HG02885 (cell line): ENCODE data around the gene RPP30.

Source experiments
- ATAC-seq: cut with Tn5 transposase; IDR thresholded peaks from one replicate; pipeline ENCODE4 v1.9.1; 2021; ENCODE audit warnings: mild to moderate bottlenecking; ENCODE audit not compliant: unreplicated experiment, poor library complexity

The RPP30 gene

DNA sequence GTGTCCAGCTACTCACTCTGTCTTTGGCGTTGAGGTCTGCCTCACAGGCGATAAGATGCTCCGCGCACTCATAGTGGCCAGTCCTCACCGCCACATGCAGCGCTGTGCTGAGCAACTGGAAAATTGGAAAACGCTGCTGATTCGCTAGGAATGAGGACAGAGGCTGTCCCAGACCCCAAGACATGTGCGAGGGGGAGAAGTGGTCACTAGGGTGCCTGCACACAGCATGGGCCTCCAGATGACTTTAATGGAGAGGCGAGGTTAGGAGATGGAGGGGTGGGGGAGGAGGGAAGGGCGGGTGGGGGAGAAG is 43.9 kb downstream of the RPP30 start:
- ATAC-seq: no peak

DNA sequence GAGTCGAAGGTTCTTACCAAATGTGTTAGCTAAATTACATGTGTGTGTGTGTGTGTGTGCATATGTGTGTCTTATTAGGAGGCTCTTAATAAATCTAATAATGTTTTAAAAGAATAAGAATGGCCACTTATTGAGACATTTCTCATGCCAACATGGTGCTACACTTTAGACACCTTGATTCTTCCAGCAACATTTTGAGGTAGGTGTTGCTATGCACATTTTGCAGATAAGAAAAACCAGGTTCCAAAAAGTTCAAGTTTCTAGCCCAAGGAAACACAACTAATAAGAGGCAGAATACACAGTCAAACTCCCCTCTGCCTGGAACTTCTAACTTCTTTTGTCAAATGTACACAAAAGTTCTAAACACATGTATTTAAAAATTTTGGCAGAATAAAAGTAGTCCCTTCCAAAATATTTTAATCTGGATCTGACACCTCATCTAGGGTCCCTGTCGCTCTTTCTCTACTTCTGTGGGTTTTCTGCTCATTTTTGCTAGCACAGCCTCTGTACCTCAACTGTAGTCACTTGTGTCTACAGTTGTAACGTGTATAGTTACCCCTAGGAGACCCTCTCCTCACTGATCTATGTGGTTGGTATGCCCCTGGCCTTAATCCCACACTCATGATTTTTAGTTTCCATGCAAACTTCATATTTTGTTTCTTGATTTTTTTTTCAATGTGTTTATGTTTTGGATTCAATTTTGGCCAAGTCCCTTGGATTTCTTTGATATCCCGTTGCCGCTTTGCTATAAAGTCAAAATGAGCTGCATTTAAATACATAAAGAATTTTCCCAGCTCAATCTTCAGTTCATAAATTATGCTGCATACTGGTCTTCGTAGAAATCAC is 44.8 kb downstream of the RPP30 start:
- ATAC-seq: no peak

DNA sequence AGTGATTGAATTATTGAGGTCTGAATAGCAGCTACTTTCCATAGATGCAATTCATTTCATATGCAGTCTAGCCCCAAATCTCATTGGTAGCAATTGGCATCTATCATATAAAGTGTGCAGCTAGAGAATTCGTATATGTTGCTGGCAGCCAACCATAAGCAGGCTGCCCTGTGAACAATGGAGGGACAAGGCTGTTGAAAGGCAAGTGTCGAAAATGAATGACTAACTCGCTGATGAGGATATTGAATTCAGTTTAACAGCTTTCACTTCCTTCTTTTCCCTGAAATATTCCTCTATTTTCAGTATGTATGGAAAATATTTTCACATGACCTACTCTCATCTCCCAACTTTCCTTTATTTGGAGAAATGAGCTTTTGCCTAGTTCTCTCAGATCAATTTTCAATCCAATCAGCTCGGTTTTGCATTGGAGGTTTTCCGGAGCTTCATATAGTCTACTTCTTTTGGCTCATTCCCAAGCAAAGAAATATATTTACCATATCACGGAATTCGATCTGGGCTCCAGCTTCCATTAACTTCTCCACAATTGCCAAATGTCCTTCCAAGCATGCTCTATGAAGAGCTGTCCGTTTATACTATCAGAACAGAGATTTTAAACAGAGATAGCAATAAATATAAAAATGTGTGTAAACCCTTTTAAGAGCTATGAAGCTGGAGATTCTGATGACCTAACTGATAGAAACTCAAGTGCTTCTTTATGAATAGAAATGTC is 45.6 kb downstream of the RPP30 start:
- ATAC-seq: no peak

DNA sequence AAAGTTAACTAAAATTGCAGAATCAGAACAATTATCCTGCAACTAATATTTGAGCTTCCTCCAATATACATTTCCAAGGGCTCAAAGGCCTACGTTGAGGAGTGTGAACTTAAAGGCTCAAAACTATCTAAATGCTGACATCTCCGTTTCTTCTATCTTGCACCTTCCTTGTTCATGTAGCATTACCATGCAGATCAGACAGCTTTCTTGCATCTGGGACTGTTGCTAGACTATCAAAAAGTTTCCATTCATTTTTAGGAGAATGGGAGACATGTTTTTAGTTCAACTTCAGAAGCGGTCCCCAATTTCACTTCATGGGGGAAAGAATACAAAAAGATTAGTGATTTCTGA is 46.2 kb downstream of the RPP30 start:
- no peak for ATAC-seq

DNA sequence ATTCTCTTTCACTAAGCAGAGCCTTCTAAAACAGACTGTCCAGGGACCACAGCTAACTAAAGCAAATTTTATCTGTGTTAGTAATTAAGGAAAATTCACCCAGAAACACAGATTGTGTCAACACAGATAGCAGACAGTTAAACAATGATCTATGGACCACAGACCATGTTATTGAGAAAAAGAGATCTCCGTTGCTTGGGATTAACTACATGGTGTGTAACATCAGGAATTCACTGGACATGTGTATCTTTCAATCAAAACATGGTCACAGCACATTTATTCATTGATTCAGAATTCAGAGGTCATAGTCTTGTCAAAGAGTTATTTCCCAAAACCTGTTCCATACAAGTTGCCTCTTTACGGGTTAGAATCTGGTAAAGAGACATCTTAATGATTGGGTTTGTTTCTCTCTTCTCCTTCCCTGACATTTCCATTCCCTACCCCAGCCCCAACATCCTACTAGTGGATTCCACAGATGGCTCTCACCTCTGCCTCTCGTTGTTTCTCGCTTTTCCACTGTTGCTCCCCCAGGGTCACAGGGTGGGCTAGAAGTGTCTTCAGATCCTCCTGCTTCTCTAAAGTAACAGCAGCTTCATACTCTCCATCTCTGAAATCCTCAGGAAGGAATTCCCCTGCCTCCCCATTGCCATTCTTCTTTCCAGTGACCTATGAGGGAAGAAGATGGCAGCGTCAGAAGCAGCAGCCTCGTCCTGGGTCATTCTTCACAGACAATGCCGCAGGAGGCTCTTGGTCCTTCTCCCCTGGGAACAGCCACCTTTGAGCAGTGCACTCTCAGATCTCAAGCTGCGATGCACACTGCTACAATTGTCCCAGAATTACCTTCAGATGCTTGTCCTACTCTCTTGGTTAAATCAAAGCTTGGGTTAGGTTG is 48.2 kb downstream of the RPP30 start:
- ATAC-seq: no peak

DNA sequence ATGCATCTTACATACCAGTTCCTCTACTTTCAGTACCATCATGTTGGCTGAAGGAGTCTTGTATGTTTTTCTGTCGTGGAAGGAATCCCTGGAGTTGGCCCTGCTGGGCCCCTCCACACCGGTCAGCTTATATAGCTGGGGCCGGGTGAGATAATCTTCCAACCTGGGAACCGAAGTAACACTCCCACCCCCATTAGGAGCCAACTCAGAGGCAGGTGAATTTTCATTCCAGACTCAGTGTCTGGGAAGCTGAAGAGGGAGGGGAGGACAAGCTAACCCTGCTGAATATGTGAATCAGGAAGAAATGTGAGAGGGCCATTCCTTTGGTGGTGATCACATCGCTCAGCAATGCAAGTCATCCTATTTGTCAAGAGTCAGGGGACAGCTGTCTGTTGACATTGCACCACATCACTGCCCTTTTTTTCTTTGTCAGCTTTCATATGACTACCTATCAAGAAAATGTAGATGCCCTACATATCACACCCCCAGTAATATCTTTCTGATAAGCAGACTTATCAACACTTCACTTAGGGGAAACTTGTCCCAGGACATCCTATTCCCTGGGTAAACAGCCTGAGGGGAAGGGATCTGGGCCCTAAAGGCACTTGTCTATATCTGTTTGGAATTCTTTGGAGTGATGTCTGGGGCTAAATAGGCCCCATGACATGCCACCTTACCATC is 49.4 kb downstream of the RPP30 start, which contains the start of gene ANKRD1:
Gene ANKRD1 (minus strand): TSS at position 102 of the 681 bp plus-strand sequence. CDS start 60 bp downstream, at position 42.
- ATAC-seq: no peak

DNA sequence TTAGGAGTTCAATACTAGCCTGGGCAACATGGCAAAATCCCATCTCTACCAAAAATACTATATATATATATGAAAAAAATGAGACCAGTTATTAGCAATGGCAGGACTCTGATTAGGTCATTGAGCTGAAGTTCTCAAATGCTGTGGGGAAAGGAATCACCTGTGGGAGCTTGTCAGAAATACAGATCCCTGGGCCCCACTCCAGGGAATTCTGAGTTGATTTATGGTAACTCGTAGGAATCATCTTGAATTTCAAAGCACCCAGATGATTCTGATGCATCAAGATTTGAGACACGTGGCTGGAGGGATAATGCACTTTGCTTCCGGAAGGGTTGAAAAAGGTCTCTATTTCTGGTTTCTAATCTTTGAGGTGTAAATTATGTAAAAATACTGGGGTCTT is 50.1 kb downstream of the RPP30 start:
- ATAC-seq: no peak

DNA sequence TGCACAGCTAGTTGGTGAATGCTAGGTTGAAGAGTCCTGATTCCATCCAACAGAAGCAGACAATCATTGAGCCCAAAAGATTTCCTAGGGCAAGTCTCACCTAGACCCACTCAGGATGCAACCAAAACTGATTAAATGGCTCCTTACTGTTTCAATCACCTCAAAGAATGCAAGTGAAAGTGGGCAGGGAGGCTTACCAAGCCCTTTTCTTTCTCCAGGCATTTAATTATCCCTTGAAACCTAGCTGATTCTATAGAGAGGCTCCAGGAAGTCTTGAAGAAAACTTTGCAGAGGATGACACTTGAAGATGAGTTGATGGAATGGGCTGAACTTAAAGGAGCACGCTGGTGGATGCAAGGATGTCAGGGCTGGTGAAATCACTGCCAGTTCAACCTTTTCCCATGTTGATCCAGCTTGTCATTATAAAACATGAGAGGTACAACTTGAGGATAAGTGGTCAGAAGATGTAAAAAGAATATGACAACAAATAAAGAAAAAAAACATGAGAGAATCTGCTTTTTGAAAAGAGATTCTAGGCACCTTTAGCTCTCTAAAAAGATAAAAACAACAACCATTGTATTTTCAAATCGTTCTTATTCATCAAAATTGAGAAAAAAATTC is 51.4 kb downstream of the RPP30 start:
- no peak for ATAC-seq

DNA sequence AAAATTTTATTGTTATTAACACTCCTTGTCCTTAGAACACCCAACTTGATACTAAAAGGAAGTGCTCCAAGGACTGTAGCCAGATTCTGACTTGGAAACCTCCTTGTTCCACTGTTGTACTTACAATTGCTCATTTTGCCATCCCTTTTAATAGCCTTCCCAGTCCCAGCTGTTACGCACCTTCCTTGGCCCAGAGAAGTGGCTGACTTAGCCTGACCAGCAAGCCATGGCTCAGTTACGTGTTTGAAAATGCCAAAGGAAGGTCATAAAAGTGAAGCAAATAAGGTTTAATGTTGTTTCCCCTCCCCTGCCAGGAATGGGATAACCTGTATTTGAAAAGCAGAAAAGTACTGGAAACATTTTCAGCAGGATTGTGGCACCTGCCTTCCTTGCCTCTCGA is 52.8 kb downstream of the RPP30 start:
- ATAC-seq: no peak

DNA sequence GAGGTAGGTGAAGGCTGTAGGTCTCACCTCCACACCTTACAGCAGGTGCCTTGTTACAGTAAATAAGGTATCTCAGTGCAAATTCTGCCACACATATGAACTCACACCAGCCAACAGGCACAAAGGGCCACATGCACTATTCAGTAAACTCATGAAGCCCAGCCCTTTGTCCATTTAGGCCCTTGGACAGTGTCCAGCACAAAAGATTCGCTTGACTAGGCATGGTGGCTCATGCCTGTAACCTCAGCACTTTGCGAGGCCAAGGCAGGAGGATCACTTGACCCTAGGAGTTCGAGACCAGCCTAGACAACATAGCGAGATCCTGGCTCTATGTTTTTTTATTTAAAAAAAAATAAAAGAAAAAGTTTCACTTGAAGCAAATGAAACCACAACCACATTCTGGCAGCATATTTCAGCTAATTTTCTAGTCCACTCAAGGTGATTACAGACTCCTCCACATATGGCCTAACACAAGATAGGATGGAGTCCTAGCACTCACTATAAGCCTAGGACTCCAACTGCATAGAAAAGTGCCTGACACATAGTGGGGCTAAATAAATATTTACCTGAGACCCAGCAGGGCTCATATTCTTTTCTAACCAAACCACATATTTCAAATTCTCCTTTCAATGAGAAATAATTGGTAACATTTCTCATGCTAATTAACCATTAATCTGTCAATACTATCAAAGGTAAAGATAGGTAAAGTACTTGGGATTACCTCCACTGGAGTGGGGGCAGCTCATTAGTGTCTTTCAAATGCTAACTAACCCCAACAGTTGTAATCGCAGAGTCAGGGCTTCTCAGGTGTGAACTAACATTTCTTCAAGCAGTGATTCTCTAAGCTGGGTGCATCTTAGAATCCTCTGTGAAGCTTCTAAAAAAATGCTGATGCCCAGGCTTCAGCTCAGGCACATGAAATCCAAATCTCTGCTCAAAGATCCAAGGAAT is 53.6 kb downstream of the RPP30 start:
- ATAC-seq: no peak

DNA sequence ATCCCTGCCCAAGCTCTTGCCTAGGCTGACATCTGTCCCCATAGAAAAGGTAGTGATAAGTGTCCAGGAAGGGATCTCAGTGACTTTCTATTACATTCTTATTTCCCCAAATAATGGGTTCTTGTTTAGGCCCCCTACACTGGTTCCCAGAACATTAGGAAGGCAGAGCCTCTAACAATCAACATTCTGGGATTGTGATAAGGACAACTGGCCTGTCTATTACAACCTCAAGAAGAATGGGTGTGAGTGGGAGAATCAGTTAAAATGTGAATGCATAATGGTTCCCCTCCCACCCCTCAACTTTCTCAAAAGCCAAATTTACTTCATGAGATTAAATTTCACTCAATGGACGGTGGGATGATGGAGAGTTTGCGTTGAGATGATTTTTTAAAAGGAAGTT is 55.5 kb downstream of the RPP30 start:
- ATAC-seq: no peak

DNA sequence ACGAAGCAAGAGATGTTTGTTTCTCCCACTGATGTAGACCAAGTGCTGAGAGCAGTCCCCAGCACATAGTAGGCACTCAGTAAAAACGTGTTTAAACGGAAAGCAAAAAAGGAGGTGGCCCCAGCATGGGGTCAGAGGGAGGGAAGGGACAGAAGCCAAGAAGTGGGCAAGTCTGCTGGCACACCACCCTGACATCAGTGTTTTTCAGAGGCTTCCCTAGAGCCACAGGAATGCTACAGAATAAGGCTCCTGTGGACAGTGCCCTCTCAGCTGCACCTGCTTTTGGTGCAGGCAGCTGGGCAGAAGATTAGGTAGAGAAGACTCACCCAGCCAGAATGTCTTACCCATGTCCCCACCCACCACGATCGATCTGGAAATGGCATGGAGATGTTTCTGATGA is 57.4 kb downstream of the RPP30 start:
- ATAC-seq: no peak

DNA sequence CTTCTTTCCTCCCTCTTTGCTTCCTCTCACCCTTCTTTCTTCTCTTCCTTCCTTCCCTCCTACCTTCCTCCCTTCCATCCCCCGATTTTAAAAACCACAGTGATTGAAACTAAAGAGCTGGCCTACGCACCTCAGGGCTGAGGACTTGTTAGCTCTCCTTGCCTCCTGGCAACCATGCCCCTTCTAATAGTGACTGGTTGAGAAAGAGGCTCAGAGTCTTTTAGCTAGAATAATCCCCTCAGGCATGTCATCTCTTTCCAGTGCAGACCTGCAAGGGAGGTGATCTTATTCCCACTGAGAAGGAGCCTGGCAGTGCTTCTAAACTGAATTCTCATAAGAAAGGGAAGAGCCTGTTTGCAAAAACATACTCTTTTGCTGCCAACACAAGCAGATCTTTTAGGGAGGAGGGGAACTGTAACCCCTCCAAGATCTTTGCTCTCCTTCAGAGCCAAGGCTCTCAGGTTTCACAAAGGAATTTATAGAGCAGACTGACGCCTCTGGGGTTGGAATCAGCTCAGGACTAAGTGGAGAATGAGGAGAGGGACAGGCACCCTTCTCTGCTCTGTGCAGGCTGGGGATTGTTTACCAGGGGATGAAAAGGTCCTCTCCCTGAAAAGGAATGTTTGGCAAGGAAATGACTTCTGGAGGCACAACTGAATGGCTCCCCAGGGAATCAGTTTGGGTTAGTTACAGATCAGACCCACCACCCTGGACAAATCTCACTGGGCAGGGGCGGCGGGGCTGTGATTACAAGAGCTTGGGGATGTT is 58.5 kb downstream of the RPP30 start:
- no peak for ATAC-seq

DNA sequence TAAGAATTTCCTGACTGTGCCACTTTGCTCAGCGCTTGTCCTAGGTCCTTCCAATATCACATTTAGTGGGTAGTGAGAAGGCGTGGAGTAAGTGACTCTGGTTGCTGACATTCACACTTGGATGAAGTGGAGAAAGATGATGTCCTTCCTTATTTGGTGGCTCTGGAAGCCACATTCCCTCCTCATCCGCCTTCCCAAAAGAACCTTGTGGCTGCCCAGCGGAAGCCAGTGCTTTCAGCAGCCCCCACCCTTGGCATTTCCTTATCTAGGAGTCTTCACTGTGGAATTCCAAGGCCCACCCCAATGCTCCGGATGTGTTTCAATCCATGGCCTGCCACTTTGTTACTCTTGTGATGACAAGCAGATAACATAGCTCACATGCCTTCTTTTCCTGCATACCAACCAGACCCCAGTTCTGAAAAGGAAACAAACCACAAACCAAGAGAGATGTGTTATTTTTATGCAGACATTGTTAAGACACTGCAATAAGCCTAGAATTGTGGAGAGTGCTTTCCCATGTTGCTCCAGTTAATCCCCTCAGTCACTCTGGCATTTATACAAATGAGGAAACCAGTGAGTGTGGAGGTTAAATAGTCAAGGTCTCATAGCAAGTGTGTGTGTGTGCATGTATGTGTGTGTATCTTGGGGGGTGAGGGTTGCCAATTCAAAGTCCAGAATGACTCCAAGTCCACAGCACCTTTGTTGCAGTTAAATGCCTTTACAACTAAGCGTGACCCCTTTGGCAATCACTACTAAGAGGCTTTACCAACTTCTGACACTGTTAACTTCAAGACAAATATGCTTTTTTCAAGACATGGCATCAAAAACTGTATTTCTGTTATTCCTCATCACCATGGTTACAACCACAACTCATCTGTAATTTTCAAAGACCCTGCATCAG is 59.4 kb downstream of the RPP30 start:
- ATAC-seq: no peak

DNA sequence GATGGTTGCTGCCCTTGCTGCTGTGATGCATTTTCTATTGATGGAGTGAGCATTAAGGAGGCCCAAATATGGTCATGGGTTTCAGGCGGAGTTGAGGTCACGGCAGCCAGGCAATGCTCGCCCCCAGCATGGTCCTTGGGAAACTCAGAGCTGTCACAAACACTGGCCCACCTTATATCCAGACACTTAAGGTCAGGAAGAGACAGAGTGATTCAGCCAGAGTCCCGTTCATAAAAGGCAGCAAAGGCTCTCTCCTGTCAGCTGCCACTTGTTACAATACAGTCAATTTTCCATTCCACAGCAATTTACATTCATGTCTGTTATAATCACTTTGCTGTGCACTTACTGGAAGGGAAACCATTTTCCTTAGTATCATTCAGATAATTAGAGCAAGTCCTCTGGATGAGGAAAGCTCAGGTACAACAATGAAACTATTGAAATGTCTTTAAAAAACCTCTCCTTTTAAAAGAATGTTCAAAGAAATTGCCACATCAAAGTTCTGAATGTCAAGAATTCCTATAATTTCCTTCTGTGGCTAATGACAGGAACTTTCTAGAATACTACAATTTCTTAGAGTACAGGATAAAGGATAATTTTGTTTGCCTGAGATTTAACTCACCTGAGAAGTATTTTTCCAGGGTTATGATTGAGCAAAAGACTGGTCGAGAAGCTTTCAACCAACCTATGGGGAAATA is 64.0 kb downstream of the RPP30 start:
- no peak for ATAC-seq

DNA sequence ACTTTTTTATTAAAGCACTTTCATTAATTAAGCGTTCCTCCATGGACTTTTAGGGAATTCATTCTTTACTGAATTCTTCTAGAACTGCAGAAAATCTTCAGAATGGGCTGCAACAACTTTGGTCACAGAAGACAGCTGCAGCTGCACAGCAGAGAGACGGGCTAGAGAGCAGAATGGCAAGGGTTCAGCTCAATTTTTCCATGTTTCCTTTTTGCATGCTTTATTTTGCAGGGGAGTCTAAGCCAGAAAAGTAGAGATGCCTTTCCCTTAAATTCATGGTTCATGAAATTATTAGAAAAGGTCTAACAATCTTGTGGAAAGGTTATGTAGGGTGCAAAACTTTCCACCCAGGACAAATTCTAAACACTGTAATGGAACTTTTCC is 64.5 kb downstream of the RPP30 start:
- no peak for ATAC-seq
